HUDEP-2 (cell line): Measurements from ENCODE around the gene SLC7A6OS.

Experiments
- DNase-seq, 76 experiments: peaks; one replicate each; lab custom pipeline; 2025; ENCODE audit not compliant: unreplicated experiment in 76 of 76; lab: John Stamatoyannopoulos, UW

Gene SLC7A6OS

DNA sequence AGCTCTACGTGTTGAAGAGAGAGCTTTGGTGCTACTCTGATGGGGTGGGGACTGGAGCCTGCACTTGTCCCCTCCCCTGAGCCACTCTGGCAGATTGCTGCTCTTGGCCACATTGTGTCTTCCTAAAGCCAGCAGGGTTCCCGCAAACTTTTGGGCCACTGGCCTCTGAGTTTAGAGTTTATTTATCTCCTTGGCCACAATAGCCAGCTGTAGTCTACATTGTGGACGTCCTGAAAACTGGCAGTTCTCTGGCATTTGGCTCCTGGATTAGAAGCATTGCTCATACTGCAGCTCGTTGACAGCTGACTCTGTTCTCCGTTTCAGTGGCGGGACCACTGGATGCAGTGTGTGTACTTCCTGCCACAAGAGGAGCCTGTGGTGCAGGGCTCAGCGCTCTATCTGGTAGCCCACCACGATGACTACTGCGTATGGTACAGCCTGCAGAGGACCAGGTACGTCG lies 34.6 kb upstream of the SLC7A6OS start:
- DNase-seq = no peak

DNA sequence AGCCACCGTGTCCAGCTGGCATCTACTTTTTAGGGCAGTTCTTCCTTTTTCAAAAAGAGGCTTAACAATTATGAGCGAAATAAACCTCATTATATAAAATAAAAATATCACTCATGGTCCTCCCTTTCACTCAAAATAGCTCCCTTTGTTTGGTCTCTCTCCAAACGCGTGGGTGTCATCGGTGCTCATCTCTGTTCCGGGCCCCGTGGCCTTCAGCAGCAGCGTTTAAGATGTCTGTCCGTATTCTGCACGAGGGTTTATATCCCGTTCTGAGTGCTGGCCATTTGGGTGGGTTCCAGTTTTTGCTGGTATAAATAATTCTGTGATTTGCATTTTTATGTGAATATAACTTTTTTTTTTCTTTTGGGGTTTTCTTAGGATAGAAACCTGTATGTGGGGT lies 33.5 kb upstream of the SLC7A6OS start:
- DNase-seq = no peak

DNA sequence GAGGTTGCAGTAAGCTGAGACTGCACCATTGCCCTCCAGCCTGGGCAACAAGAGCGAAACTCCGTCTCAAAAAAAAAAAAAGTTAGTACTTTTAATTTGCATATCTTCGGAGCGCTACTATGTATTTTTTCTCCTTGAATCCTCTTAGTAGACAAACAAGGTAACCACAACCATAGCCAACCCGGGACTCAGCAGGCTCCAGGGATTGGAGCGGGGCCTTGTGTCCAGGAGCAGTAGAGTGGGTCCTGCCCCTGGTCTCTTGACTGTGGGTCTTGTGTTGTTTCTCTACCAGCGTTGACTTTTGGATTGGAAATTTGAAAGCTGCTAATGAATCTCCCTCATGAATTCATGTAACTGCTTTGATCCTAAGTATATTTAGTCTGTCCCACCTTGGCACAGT lies 32.4 kb upstream of the SLC7A6OS start:
- DNase-seq = no peak

DNA sequence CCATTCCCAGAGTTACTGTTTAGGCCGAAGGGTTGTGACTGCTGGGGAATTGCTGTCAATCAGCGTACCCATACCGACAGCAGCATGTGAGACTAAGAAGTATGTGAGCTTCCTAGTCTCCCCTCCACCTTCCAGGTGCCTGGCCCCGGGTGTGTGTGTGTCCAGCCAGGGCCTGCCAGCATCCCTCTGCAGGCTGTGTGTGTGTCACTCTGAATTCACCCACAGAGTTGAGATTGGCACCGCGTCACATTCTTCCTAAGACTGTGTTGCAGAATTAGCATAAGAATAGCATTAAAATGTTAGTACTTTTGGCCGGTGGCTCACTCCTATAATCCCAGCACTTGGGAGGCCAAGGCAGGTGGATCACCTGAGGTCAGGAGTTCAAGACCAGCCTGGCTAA lies 31.9 kb upstream of the SLC7A6OS start:
- DNase-seq = no peak

DNA sequence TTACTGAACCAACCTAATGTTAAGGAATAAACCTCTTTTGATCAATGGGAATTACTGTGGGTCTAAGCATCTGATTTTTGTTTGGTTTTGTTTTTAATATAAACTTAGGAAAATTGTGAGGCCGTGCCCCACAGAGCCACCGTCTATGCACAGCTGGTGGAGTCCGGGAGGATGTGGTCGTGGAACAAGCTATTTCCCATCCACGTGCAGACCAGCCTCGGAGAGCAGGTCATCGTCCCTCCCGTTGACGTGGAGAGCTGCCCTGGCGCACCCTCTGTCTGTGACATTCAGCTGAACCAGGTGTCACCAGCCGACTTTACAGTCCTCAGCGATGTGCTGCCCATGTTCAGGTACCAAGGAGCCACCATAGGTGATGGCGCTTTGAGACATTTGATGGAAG lies 28.5 kb upstream of the SLC7A6OS start:
- no peak for DNase-seq

DNA sequence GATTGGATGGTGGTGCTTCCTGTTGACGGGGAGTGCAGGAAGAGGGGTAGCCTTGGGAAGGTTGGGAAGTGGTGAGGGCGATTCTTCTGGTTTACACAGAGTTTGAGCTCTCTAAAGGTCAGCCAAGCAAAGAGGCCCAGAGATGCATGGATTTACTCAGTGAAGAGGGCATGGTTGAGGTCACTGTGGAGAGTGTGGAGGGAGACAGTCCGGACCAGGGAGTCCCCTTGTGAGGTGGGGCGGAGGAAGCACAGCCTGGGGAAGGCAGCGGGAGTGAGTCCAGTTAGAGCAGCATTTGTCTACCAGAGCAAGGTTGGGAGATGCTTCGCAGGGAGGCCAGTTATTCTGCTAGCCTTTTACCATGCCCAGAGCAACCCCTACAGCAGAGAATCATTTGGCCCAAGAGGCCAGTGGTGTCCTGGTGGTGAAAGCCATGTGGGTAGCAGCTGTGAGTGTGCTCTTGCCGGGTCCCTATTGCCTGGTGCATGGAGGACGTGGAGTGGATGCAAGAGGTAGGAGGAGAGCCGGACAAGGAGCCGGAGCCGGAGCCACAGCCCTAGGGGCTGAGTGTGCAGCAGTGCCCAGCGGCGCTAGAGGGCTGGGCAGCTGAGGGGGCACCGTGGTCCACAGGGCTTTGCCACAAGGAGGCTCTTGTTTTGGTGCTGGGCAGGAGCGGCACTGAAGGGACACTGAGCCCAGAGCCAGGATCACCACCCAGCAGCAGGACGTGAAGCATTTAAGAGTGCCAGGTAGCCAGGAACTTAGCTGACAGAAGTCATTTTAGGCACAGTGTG lies 27.8 kb upstream of the SLC7A6OS start:
- DNase-seq = no peak

DNA sequence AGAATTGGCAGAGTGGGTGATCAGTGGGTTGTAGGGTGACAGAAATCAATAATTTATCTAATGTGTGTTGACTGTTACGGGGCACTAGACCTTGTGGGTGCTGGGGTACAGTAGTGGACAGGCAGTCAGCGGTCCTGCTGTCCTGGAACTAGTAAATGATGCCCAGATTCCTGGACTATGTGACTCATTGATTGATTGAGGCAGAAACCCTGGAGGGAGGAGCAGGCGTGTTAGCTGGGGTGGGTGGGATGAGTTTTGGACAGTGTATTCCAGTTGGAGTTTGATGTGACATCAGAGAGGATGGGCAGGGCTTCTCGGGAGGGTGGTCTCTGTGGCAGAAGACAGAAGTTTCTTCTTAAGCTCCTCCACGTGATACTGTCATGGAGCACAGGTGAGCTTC lies 24.4 kb upstream of the SLC7A6OS start:
- no peak for DNase-seq

DNA sequence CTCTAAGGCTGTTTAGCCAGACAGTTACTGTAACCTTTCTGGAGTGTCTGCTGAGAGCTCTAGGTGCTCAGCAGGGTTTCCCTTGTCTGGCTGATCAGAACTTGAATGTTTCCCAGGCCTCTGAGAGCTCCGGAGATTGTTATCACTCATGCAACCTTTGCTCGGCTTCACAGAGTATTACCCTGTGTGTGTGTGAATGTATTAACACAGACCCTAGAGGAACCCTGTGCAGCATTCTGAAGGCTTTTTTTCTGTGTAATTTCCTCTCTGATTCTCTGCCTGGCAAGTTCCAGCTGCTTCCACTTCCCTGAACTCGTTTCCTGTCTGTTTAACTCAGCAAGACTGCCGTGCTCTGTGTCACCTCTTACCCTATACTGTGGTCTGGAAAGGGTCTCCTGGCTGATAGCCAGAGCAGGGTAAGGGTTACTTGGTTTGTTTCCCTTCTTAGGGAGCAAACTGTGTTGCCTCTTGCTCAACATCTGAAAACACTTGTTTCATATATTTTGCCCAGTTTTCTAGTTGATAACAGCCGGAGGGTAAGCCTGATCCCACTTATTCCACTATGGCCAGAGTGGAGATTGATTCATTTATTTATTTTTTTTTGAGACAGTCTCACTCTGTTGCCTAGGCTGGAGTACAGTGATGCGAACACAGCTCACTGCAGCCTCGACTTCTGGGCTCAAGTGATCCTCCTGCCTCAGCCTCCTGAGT lies 21.8 kb upstream of the SLC7A6OS start:
- DNase-seq = no peak

DNA sequence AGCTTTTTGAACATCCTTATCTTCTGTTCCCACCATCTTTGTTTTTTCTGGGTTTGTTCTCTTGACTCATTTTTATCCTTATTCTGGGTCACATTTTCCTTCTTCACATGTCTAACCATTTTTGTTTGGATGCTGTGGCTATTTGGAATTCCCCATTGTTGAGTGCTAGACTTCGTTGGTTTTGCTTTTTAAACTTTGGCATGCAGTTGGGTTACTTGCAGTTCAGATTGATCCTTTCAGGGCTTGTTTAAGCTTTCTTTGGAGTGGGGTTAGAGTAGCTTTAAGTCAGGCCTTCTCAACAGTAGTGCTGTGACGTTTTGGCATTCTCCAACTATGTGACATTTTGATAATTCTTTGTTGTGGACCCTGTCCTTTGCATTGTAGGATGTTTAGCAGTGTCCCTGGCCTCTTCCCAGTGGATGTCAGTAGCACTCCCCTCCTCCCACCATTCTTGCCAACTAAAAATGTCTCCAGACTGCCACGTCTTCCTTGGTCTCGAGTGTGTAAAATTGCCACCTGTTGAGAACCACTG lies 21.2 kb upstream of the SLC7A6OS start:
- no peak for DNase-seq

DNA sequence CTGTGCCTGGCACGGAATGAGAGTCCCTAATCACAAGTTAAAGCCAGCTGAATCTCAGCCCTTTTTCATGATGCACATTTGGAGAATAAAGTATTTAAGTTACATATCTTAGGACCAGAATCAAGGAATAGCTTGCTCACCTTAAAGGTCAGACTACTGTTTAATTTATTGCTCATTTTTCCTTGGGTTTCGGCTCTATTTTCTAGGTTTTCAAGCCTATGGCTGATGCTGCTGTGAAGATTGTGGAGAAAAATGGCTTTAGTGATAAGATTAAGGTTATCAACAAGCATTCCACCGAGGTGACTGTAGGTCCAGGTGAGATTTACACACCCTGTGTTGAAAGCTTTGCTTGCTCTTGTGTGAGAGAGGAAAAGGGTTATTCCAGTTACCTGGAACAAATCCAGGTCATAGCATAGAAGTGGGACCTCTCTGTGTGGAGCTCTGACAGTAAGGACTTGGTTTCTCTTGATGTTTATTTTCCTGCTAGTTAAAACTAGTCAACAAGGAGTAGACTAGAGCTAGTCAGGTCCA lies 18.2 kb upstream of the SLC7A6OS start:
- DNase-seq = no peak

DNA sequence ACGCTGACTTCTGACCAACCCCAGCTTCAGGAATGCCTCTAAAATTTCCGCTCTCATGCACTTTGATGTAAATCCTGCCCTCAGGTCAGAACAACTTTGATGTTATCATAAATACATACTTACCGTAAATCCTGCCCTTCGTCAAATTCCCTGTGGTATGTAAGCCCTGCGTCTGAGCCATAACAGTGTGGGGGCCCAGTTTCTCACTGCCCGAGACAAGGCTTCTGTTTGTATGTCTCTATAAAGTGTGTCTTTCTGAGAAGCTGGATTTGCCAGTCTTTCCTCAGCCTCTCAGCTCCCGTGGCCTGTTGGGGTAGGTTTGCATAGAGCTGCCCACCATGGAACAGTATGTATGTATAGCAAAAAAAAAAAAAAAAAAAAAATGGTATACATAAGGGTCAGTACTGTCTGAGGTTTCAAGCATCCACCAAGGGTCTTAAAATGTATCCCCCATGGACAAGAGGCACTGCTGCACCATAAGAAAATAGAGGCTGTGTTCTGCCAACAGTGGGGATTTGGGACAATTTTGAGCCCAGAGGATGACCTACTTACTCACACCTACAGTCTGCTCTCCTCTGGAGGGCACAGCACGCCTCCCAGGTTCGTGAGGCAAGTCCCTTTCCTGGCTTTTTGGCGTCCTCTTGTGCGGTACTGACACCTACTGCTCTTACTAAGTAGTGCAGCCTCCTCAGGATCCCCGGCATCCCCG lies 17.6 kb upstream of the SLC7A6OS start:
- DNase-seq = peak in 71 of 76 experiments; percentile 10 to 83 (median 57)

DNA sequence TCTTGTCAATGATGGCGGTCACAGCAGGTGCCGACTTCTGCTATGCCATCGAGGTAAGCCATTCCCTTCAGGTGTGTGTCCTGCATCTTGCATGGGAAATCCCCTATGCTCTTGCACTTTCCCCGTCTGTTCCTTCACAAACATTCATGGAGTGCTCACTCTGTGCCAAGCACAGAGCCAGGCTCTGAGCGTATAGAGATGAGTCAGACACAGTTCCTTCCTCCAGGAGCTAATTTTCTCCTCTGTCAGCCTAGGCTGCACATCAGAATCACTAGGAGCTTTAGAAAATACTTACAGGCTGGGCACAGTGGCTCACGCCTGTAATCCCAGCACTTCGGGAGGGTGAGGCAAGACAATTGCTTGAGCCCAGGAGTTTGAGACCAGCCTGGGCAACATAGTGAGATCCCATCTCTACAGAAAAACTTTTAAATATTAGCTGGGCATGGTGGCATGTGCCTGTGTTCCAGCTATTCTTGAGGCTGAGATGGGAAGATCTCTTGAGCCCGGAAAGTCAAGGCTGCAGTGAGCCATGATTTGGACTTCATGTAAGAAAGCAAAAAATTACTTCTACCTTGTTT lies 14.1 kb upstream of the SLC7A6OS start:
- DNase-seq = no peak

DNA sequence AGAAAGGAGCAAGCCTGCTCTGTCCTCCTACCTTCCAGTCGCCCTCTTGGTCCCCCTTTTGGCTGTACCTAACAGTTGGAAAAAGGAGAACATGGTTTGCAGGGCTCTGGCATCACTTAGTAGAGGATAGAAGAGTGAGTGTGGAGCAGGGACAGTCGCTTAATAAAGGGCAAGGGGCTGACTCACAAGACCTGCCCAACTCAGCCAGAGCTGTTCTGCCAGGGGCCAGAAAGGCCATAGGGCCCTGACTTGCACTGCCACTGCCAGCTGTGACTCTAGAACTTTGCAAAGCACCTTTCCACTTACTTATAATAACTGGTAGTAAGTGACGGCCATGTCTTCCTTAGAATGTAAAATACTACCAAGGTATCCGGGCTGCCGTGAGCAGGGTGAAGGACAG lies 13.6 kb upstream of the SLC7A6OS start:
- DNase-seq = no peak

DNA sequence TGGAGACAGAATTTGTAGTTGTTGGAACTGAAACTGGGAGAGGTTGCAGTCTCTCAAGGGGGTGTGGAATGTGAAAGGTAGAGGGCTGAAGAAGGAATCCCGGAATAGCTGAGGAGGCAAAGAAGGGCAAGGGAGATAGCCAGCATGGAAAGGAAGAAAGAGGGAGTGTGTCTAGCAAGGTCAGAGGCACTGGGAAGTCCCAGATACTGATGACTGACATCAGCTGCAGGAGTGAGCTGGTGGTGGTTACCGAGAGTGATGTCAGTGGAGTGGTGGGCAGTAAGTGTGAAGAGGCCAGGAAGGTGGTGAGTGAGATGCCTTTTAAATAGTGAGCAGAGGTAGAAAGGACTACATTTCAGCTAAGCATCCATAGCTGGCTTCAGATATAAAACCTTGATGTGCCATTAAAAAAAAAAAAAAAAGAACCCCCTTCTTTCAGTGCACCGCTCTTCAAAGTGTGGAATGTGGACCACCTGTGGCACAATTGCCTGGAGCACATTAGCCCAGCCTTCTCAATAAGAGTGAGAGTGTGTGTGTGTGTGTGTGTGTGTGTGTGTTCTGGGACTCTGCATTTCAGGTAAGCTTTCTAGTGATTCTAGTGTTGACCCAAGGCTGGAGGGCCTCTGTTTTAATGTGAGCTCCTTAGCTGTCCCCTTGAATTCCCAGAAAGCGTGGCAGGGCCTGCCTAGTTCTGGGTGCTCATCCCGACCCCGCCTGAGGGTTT lies 8.6 kb upstream of the SLC7A6OS start:
- no peak for DNase-seq

DNA sequence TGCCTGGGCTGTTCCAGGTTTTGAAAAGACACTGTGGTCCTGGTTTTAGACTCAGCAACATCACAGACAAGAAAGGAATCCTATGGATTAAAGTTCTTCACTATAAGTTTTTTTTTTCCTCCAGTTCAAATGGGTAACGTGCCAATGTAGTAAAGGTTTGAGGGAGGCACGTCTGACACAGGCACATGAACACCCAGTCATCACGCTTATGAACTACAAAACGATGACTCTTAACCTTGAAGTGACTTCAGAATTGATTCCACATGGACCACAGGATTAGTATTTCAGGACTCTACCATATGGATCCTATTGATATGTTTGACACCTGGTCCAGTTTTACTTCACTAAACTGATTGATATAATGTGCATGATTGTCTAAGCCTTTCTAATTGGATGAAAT lies 2.4 kb upstream of the SLC7A6OS start:
- no peak for DNase-seq

DNA sequence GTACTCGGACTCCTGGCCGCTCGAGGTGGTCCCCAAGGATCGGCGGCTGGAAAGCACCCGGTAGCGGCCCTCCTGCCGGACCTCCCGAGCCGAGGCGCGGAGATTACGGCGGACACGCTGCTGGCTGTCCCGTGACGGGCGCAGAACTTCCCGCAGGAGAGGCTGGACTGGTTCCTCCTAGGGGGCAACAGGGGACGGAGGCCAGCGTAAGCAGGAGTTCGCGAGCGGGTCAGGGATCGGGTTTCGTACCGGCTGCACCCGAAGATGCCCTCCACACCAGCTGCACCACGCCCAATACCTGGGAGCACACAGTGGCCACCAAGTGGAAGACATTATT lies 341 bp downstream of the SLC7A6OS start:
- DNase-seq = peak in 1 of 76 experiments; percentile 16

DNA sequence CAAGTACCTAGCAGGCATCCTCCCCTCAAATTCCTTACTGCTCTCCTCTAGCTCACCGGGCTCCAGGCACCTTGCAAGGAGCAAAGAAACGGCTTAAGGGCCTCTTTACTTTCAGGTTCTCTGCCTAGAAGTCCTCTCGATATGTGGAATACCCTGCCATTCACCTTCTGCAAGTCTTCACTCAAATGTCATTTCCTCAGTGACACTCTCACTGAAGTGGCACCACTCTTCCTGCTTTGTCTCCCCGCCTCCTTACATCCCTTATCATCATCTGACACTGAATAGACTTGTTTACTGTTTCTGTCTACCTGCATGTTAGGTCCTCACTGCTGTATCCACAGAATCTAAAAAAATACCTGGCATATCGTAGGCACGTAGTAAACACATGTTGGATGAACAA lies 947 bp downstream of the SLC7A6OS start:
- peak in 2 of 76 experiments; percentile 7 to 14 for DNase-seq

DNA sequence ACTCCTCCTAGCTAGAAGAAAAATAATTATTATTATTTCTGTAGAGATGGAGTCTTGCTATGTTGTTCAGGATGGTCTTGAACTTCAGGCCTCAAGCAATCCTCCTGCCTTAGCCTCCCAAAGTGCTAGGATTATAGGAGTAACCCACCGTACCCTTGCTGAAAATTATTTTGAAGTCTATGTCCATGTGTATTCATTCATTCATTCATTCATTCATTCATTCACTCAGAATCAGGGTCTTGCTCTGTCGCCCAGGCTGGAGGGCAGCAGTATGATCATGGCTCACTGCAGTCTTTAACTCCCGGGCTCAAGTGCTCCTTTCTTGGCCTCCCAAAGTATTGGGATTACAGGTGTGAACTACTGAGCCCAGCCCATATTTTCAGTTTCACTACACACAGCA lies 4.1 kb downstream of the SLC7A6OS start:
- DNase-seq = no peak

DNA sequence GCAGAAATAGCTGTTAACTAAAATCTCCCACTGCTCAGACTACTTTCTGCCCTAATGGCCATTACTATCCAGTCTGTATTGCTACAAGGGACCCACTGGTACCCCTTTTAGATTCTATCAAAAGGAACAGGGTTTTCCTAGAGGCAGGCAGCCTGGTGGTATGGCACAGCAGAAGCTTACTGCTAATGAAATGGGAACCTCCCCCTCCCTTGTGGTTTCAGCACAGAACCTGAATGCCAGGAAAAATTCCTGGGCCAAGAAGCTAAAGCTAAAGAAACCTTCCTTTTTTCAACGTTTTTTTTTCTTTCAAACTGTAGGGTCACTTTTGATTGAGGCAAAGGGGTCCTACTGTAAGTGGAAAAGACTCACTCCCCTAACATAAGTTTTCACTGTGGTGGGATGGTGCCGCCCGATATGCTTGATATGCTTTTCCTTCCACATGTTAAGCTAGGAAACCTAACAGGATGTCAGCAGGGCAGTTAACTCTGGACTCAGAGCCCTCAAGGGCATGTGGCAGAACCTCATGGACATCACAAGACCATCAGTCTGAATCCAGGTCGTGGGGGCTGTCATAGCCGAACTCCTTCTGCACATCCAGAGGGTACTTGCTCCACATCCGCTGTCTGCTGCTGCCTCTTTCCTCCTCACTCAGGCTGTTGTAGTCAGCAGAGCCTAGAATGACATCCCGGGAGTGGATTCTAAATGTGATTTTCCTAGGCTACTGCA lies 9.8 kb downstream of the SLC7A6OS start:
- no peak for DNase-seq
